A673 (cell line): ENCODE data around the gene HIP1. TPM values are rescaled to one million over a fixed set of nuclear protein-coding genes. Genes with fewer than 3 reads are reported as not detected.
"Not testable (repeated sequence)": the region's sequence is repeated elsewhere in the genome, so short reads cannot be mapped to it uniquely, and the experiment has no call there.

Source experiments
- BruUV-seq: library from RNA; stranded (reverse); fragments of 400-500 nt; replicated peaks from 2 replicates; lab custom pipeline; 2021; lab: Mats Ljungman, UMichigan
- CTCF ChIA-PET: fragments of 300-600 bp; sonication (Branson Sonifier 250); formaldehyde crosslinking; loops from one replicate; lab custom pipeline; 2022; ENCODE audit warnings: antibody characterized with exemption; lab: Charles Lee
- POLR2A ChIA-PET: fragments of 300-600 bp; sonication (Branson Sonifier 250); formaldehyde crosslinking; loops from one replicate; lab custom pipeline; 2022; ENCODE audit warnings: antibody characterized with exemption; ENCODE audit not compliant: low non-redundant PET; lab: Charles Lee
- DNase-seq: peaks from one replicate; pipeline ENCODE4 v3.0.0-alpha.2; 2015; ENCODE audit warnings: low spot score
- H3K27ac ChIP-seq: fragments of 200-600 bp; sonication (generic); 2 replicates; pipeline ENCODE4 v1.5.1; 2016; ENCODE audit warnings: mixed run types, low read depth, mild to moderate bottlenecking, mixed read lengths, antibody characterized with exemption, low read length; ENCODE audit not compliant: poor library complexity, severe bottlenecking
- H3K27me3 ChIP-seq: fragments of 200-600 bp; sonication (generic); replicated peaks from 2 replicates; pipeline ENCODE4 v1.6.1; 2017; ENCODE audit warnings: mixed run types, low read depth, mild to moderate bottlenecking, mixed read lengths, antibody characterized with exemption, low read length; ENCODE audit not compliant: insufficient read depth, poor library complexity
- H3K36me3 ChIP-seq: fragments of 200-600 bp; sonication (generic); 2 replicates; pipeline ENCODE4 v1.6.1; 2016; ENCODE audit warnings: mixed run types, mild to moderate bottlenecking, mixed read lengths, antibody characterized with exemption, low read length; ENCODE audit not compliant: insufficient read depth, poor library complexity, severe bottlenecking
- H3K4me1 ChIP-seq: fragments of 200-600 bp; sonication (generic); 2 replicates; pipeline ENCODE4 v1.6.1; 2017; ENCODE audit warnings: mixed run types, mild to moderate bottlenecking, mixed read lengths, antibody characterized with exemption, low read length; ENCODE audit not compliant: insufficient read depth, poor library complexity, severe bottlenecking
- H3K4me3 ChIP-seq: fragments of 200-600 bp; sonication (generic); 2 replicates; pipeline ENCODE4 v1.5.1; 2016; ENCODE audit warnings: low read depth, mixed run types, mild to moderate bottlenecking, mixed read lengths, low read length; ENCODE audit not compliant: poor library complexity, severe bottlenecking
- H3K9me3 ChIP-seq: fragments of 200-600 bp; sonication (generic); 2 replicates; pipeline ENCODE4 v1.6.1; 2016; ENCODE audit warnings: mixed run types, low read depth, mild to moderate bottlenecking, mixed read lengths, antibody characterized with exemption, low read length; ENCODE audit not compliant: poor library complexity, severe bottlenecking
- CTCF ChIP-seq: fragments of 300-800, 200-600 bp; sonication (generic); conservative IDR thresholded peaks from 2 replicates; pipeline ENCODE4 v1.5.1; 2017; ENCODE audit warnings: low read depth, mild to moderate bottlenecking, antibody characterized with exemption, low read length, moderate library complexity, mixed read lengths
- EZH2 ChIP-seq: fragments of 200-600 bp; sonication (generic); IDR thresholded peaks from 2 replicates; pipeline ENCODE4 v1.6.1; 2017; ENCODE audit warnings: borderline replicate concordance, low read depth, mild to moderate bottlenecking, mixed read lengths, antibody characterized with exemption, low read length; ENCODE audit not compliant: poor library complexity, severe bottlenecking
- intact Hi-C: fragments of 100-400 bp; cut with micrococcal nuclease; formaldehyde crosslinking; loops from one replicate; pipeline ENCODE4 v1.10.0; 2022; ENCODE audit not compliant: unreplicated experiment
- total RNA-seq: library from RNA; stranded (reverse); gene quantifications from 2 replicates; pipeline ENCODE4 v1.2.3, GENCODE V29; 2021

Gene HIP1
- total RNA-seq, 1 experiment from 2014 or later = 25.0 TPM

GRCh38 chr7:75688200-75689136 is 50.3 kb downstream of the HIP1 start:
- POLR2A ChIA-PET = no interaction called here
- H3K4me1 ChIP-seq = peaks cover 8% of the 10 kb centered on the region
- TF ChIP-seq EZH2 = no peak
- no peak for TF ChIP-seq CTCF
- H3K9me3 ChIP-seq = no peaks in the 10 kb centered on the region
- H3K27ac ChIP-seq = no peak overlapping the region
- H3K36me3 ChIP-seq = no peaks in the 10 kb centered on the region
- H3K27me3 ChIP-seq = no peaks in the 10 kb centered on the region
- CTCF ChIA-PET = no interaction called here
- no TSS peak for BruUV-seq
- peak; percentile 61 for DNase-seq
- intact Hi-C loops = no loop called here
- no peak overlapping the region for H3K4me3 ChIP-seq

GRCh38 chr7:75687246-75688088 is 51.3 kb downstream of the HIP1 start:
- H3K36me3 ChIP-seq = no peaks in the 10 kb centered on the region
- H3K4me3 ChIP-seq = no peak overlapping the region
- intact Hi-C loops = no loop called here
- POLR2A ChIA-PET = no interaction called here
- H3K27me3 ChIP-seq = no peaks in the 10 kb centered on the region
- no peaks in the 10 kb centered on the region for H3K9me3 ChIP-seq
- no TSS peak for BruUV-seq
- peaks cover 8% of the 10 kb centered on the region for H3K4me1 ChIP-seq
- CTCF ChIA-PET = no interaction called here
- H3K27ac ChIP-seq = no peak overlapping the region
- no peak for TF ChIP-seq EZH2
- TF ChIP-seq CTCF = no peak
- DNase-seq = no peak

DNA sequence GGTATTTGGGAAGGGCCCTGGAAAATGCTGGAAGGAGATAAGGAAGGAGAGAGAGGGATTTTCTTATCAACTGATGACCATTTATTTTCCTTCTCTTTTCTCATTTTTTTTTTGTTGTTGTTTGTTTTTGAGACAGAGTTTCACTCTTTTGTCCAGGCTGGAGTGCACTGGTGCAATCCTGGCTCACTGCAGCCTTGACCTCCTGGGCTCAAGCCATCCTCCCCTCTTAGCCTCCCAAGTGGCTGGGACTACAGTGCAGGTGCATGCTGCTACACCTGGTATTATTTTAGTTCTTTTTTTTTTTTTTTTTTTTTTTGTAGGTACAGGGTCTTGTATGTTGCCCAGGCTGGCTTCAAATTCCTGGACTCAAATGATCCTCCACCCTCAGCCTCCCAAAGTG is 52.2 kb downstream of the HIP1 start:
- ChIA-PET CTCF (no interaction called here), POLR2A (no interaction called here)
- Histone ChIP-seq H3K9me3 (no peaks in the 10 kb centered on the region), H3K27ac (no peak overlapping the region), H3K27me3 (no peaks in the 10 kb centered on the region), H3K36me3 (no peaks in the 10 kb centered on the region), H3K4me1 (peaks cover 8% of the 10 kb centered on the region), H3K4me3 (no peak overlapping the region)
- intact Hi-C loops = no loop called here
- BruUV-seq = no TSS peak
- TF ChIP-seq CTCF = no peak
- no peak for TF ChIP-seq EZH2
- no peak for DNase-seq

GRCh38 chr7:75682052-75682451 is 56.7 kb downstream of the HIP1 start:
- H3K9me3 ChIP-seq, H3K4me1 ChIP-seq, H3K36me3 ChIP-seq, H3K4me3 ChIP-seq, intact Hi-C loops, DNase-seq, BruUV-seq, H3K27ac ChIP-seq, H3K27me3 ChIP-seq, POLR2A ChIA-PET, CTCF ChIA-PET: not testable (repeated sequence)
